Activated T-cell treated with anti-CD3 and anti-CD28 coated beads, Interleukin-2, amount 50 U/mL, for 1 hour (primary cell): ENCODE data around the gene FEZF1.

Source experiments
- DNase-seq: peaks from one replicate; pipeline ENCODE4 v3.0.0-alpha.2; 2020

The FEZF1 gene

DNA sequence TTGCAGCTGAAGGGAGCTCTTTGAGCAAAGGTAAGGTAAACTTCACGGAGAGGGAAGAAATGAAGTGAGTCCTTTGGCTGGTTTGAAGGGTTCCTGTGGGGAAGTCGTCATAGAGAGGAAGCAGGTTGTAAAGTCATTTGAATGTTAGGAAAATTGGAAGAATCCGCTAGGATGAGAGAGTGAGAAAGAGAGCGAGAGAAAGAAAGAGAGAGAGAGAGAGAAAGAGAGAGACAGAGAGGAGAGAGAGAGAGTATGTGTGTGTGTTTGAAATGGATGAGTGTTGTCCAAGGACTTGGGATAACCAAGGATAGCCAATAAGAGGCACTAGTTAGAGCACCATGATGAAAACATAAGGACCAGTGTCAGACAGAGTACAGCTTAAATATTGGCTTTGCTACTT is 43.1 kb downstream of the FEZF1 start:
- no peak for DNase-seq

GRCh38 chr7:122261016-122261415 is 43.5 kb downstream of the FEZF1 start:
- no peak for DNase-seq

- DNase-seq = no peak
Measured at GRCh38 chr7:122260336-122260735, 44.2 kb downstream of the FEZF1 start.

DNA sequence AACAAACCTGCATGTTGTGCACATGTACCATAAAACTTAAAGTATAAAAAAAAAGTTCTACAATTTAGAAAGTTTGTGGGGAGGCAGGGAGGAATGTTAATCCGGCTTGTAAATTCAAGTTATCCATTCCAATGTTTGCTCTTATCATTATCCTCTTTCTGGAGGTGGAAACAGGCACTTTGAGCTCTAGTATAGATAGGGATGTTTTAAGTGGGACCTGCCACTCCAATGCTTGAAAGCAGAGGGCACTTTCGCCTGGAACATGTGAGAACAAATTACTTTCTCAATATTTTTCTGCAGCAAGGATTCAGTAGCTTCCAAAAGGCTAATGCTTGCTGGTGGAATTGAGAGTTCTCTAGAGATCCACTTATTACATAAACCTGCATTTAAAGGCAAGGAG is 45.6 kb downstream of the FEZF1 start:
- no peak for DNase-seq

GRCh38 chr7:122257056-122257455 is 47.5 kb downstream of the FEZF1 start:
- no peak for DNase-seq

DNA sequence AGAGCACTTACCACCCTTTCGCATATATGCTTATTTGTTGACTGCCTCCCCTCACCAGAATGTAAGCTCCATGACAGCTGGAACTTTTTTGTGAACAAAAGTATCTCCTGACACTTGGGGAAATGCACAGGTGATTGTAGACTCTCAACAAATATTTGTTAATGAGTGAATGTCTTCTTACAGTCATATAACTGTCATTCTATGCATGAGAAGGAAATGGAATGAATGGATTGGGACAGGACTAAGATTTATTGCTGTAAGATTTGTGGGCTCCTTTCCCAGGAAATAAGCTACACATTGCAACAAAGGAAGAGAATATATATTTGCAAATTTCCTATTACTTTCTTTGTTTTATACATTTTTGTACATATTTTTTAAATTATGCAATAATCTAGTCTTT is 48.5 kb downstream of the FEZF1 start:
- DNase-seq = no peak

DNA sequence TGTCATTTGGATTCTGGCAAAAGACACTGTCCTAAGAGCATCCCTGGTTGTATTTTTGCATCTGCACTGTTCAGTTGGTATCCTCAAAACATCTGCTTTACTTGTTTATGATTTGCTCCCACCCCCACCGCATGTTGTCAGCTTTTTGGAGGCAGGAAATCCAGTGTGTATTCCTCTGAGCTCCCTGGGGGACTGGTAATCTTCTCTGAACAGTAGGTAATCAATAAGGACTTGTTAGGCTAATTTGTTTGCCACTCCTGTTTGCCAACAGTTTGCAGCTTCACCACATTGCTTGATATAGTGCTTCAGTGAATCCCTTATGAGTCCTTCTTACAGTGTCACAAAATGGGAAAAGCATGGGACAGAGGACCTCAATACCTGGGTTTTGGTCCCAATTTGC is 49.1 kb downstream of the FEZF1 start:
- DNase-seq = no peak
